HL-60 (cell line): ENCODE results near the gene WFDC6.

ENCODE experiments used
- DNase-seq, 2 experiments: peaks; one replicate each; pipeline ENCODE4 v3.0.0-alpha.2; 2010 to 2020; ENCODE audit warnings: low read depth in 1 of 2, low spot score in 1 of 2
- H3K27ac ChIP-seq: fragments of 250-450 bp; sonication (Bioruptor Pico); replicated peaks from 2 replicates; pipeline ENCODE4 v1.5.1; 2020; ENCODE audit warnings: mild to moderate bottlenecking, moderate library complexity
- H3K27me3 ChIP-seq: fragments of 250-450 bp; sonication (Bioruptor Pico); 2 replicates; pipeline ENCODE4 v1.5.1; 2021; ENCODE audit warnings: mild to moderate bottlenecking, moderate library complexity; ENCODE audit not compliant: insufficient read depth, poor library complexity, severe bottlenecking
- H3K4me3 ChIP-seq: replicated peaks from 2 replicates; pipeline ENCODE4 v1.5.1; 2011; ENCODE audit warnings: mild to moderate bottlenecking, control low read depth, low read length; ENCODE audit not compliant: insufficient read depth
- GABPA ChIP-seq: IDR thresholded peaks from 2 replicates; pipeline ENCODE4 v1.6.1; 2012; ENCODE audit warnings: low read depth
- POLR2AphosphoS5 ChIP-seq: IDR thresholded peaks from 2 replicates; pipeline ENCODE4 v1.6.1; 2012; ENCODE audit warnings: low read depth
- REST ChIP-seq: IDR thresholded peaks from 2 replicates; pipeline ENCODE4 v1.6.1; 2012; ENCODE audit warnings: low read depth; ENCODE audit not compliant: insufficient replicate concordance
- SPI1 ChIP-seq: IDR thresholded peaks from 2 replicates; pipeline ENCODE4 v1.6.1; 2012; ENCODE audit warnings: low read depth, mild to moderate bottlenecking, borderline replicate concordance
- TF ChIP-seq, protein P1 (sequence below): IDR thresholded peaks from one replicate; pipeline ENCODE4 v1.5.1; 2011; ENCODE audit warnings: low read length, control low read depth, inconsistent platforms; ENCODE audit not compliant: insufficient read depth

Gene WFDC6

DNA sequence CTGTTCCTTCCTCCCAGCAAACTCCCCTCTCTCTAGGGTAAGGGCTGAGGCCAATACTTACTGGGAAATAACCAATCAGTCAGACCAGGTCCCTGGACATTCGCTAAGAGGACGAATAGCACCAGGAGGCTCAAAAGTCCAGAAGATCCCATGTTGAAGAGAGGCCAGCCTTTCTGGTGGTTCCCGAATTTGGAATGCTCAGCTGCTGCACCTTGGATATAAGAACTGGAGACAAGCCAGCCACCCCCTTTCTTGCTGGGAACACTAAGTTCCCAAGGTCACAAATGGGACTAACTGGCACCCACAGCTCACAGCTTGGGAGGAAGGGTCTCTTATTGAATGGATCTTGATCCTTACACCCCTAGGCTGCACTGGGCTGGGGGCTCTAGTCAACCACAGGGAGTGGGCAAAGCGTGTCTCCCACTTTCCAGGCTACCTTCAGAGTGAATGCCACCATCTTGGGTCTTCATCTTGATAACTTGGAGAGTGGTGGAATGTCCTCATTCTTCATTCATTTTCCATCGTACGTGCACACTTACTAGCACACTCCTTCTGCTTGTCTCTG is 8.0 kb upstream of the WFDC6 start, which contains the start of gene EPPIN:
TSS of gene EPPIN (minus strand) at position 196 of the 565 bp plus-strand sequence. CDS start at position 152, 44 bp downstream.
- DNase-seq, result no peak
- TF ChIP-seq, protein P1, sequence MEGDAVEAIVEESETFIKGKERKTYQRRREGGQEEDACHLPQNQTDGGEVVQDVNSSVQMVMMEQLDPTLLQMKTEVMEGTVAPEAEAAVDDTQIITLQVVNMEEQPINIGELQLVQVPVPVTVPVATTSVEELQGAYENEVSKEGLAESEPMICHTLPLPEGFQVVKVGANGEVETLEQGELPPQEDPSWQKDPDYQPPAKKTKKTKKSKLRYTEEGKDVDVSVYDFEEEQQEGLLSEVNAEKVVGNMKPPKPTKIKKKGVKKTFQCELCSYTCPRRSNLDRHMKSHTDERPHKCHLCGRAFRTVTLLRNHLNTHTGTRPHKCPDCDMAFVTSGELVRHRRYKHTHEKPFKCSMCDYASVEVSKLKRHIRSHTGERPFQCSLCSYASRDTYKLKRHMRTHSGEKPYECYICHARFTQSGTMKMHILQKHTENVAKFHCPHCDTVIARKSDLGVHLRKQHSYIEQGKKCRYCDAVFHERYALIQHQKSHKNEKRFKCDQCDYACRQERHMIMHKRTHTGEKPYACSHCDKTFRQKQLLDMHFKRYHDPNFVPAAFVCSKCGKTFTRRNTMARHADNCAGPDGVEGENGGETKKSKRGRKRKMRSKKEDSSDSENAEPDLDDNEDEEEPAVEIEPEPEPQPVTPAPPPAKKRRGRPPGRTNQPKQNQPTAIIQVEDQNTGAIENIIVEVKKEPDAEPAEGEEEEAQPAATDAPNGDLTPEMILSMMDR, result no peak
- TF ChIP-seq SPI1, result no peak
- TF ChIP-seq GABPA, result no peak
- TF ChIP-seq POLR2AphosphoS5, result no peak
- no peak for TF ChIP-seq REST
- Histone ChIP-seq H3K27ac (no peak within 1 kb of the TSS), H3K4me3 (no peak within 1 kb of the TSS), H3K27me3 (peaks cover 5% of the 10 kb centered on the region)

- Histone ChIP-seq H3K27me3 (peaks cover 5% of the 10 kb centered on the region), H3K27ac (no peak overlapping the region), H3K4me3 (no peak overlapping the region)
- TF ChIP-seq REST, result no peak
- no peak for TF ChIP-seq SPI1
- no peak for TF ChIP-seq POLR2AphosphoS5
- TF ChIP-seq GABPA, result no peak
- TF ChIP-seq, protein P1, result no peak
- DNase-seq, result no peak
These were observed 6.6 kb upstream of the WFDC6 start for GRCh38 chr20:45545754-45546453.

DNA sequence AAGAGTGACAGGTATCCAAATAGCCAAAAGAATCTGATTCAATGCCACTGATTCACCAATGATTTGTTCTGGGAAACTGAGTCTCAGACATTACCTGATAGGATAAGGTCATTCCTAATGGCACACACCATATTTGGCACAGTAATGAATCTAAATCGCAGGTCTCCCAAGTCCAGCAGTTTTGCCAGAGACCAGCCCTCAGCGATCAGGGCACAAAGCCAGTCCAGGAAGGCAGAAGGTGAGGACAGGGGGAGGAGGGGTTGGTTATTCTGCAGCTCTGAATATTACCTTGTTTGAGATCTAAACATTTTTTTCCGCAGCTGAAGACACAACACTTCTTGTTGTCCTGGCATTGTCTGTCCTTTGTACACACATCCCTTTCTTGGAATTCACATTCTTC is 6.1 kb upstream of the WFDC6 start:
- no peak for DNase-seq
- no peak overlapping the region for H3K4me3 ChIP-seq
- H3K27me3 ChIP-seq, result peaks cover 5% of the 10 kb centered on the region
- no peak overlapping the region for H3K27ac ChIP-seq
- TF ChIP-seq, protein P1, result no peak
- TF ChIP-seq GABPA (no peak), SPI1 (no peak), POLR2AphosphoS5 (no peak), REST (no peak)
